Fibroblast of skin of back (primary cell): Measurements from ENCODE around the gene TOPAZ1.
"Not testable (repeated sequence)": the region's sequence is repeated elsewhere in the genome, so short reads cannot be mapped to it uniquely, and the experiment has no call there.

ENCODE experiments used
- DNase-seq: peaks from one replicate; pipeline ENCODE4 v3.0.0-alpha.2; 2013

Gene TOPAZ1

DNA sequence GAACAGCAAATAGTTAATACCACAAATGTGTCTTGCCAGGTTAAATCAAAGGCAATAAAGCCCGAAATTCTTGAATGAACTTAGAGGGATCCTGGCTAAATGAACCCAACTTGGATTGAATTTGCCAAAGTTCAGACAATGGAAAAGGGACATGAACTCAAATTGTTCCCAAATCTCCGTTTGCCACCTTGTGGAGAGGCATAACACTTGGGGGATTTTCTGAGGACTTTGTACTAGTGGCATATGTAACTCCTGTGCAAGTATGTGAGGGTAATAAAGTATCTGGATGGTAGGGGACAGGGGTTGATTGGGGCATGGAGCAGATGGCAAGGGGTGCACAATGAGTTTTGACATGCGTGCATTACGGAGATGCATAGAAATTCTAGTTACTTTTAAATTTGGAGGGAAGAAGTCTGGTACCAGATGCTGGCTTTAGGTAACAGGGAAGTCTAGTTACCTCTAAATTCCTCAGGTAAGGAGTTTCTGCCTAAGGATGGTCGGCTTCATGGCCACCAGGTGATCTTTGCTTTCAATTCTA is 95.6 kb downstream of the TOPAZ1 start:
- no peak for DNase-seq

- peak; percentile 96 for DNase-seq
These were observed 96.5 kb downstream of the TOPAZ1 start, which contains the start of gene TCAIM for GRCh38 chr3:44338010-44338827. Gene TCAIM (plus strand): TSS chr3:44338766. CDS start chr3:44354783, 16,017 bp downstream.

GRCh38 chr3:44338828-44339127 is 97.1 kb downstream of the TOPAZ1 start:
- no peak for DNase-seq

DNA sequence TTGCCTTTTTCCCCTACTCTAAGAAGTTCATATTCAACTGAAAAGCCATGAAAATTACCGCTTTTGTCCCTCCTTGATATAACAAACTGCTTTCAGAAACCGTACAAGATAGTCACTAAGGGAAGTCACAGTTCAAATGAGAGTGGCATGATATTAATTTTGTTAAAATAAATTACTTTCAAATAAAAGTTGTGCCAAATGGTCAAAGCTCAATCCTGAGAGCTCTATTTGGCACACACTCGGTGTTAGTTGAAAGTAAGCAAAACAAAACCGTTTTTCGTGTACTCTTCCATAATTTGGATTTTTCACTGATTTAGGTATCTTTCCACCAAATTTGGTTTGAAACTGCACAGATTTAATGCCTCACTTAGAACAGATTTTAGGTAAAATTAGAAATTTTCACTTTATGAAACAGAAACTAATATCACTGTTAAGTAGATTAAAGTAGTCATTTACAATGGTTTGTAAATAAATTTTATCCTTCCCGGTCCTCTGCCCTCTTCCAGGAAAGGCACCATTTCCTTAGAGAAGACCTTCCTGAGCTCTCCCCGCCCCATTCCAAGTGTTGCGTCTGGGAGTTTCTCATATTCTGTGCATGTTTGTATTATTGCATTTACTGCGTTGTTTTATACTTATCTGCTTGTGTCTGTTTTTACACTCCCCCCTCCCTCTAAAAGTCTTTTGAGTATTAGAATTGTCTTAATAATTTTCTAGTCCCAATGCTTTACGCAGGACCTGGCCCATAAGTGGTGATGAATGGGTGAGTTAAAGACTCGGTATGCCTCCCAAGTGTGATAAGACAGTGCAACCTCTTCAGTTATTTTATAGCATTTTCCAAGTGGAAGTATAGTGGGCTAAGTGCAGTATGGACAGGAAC is 97.7 kb downstream of the TOPAZ1 start:
- no peak for DNase-seq

DNA sequence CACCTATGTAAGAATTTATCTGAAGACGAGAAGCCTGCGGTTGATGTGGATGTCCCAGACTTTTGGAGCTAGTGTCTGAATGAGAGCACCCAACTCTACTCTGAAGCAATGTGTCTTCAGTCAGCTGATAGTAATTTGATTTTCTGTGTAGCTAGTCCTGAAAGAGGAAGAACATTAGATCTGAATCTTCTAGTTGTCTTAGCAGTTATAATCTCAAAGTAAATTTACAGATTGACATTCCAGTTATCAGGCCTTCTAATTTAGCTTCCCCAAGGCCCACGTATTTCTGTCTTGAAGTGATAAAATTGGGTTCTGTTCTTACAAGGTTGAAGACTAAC is 98.3 kb downstream of the TOPAZ1 start:
- DNase-seq, result no peak

DNA sequence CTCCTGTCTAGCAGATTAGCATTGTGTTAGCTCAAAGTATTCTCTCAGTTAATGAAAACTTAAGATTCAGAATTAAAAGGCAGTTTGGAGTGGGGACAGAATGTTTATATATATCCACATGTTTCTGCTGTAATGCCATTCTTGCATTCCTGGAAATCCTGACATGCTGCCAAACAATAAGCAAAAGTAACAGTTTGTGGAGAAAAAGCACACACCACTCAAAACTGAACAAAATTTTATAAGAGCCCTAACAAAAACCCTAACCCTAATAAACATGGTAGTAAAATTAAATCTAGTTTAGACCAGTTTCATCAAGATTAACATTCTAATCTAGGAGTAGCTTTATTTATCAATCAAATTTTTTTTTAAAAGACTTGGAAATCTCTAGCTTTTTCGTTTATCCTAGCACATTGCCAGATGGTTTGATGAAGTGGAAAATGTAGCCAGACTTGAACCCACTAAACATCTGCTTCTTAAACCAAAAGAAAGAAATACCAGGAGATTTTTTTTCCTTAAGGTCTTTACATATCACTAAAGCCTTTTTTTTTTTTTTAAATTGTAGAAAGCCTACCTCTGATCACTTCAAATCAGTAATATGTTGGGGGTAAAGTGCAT is 100.6 kb downstream of the TOPAZ1 start:
- DNase-seq, result peak; percentile 86

- no peak for DNase-seq
These were observed 101.7 kb downstream of the TOPAZ1 start for GRCh38 chr3:44343421-44343820.

- DNase-seq, result not testable (repeated sequence)
These were observed 104.9 kb downstream of the TOPAZ1 start for GRCh38 chr3:44346590-44346989.

- DNase-seq, result no peak
These were observed 107.3 kb downstream of the TOPAZ1 start for GRCh38 chr3:44348993-44349392.

DNA sequence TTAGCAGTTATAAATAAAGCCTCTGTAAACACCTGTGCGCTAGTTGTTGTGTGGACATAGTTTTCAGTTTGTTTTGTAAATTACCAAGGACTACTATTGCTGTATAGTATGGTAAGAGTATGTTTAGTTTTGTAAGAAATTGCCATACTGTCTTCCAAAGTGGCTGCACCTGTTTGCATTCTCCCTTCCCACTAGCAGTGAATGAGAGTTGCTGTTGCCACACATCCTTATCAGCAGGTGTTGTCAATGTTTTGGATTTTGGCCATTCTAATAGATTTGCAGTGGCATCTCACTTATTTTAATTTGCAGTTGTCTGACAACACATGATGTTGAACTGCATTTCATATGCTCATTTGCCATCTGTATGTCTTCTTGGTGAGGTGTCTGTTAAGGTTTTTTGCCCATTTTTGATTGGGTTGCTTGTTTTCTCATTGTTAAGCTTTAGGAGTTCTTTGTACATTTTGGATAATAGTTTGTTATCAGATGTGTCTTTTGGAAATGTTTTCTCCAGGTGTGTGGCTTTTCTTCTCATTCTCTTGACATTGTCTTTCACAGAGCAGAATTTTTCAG is 111.8 kb downstream of the TOPAZ1 start:
- no peak for DNase-seq

GRCh38 chr3:44355362-44356033 is 113.8 kb downstream of the TOPAZ1 start:
- peak; percentile 84 for DNase-seq

- DNase-seq, result no peak
These were observed 117.6 kb downstream of the TOPAZ1 start for GRCh38 chr3:44359146-44359751.

DNA sequence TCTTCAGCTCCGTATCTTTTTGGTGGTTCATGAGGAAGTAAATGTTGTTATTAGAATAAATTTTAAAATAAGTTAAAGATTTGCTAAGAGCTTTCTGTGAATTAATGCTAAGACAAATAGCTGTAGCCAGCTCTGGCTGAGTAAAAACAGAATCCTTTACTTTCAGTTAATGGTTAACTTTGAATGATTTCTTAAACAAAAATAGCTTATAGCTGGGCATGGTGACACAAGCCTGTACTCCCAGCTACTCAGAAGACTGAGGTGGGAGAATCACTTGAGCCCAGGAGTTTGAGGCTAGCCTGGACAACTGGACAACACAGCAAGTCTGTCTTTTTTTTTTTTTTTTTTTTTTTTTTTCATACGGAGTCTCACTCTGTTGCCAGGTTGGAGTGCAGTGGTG is 121.9 kb downstream of the TOPAZ1 start:
- DNase-seq, result no peak

GRCh38 chr3:44365952-44366351 is 124.3 kb downstream of the TOPAZ1 start:
- DNase-seq, result no peak

- DNase-seq, result no peak
These were observed 133.8 kb downstream of the TOPAZ1 start for GRCh38 chr3:44375450-44375849.
